HepG2 (cell line): ENCODE data around the gene LAMTOR1. TPM values are rescaled to one million over a fixed set of nuclear protein-coding genes. Genes with fewer than 3 reads are reported as not detected.

Experiments used
- CCDC6 ChIP-seq: sonication (generic); formaldehyde crosslinking; IDR thresholded peaks from 2 replicates; pipeline ENCODE4 v1.8.1; 2022; ENCODE audit warnings: mild to moderate bottlenecking, missing genetic modification reagents, moderate library complexity
- CEBPB ChIP-seq: IDR thresholded peaks from 2 replicates; pipeline ENCODE4 v1.6.1; 2011; ENCODE audit warnings: low read depth, low read length, improper control_type of control experiment, borderline replicate concordance
- E2F5 ChIP-seq: sonication (generic); formaldehyde crosslinking; conservative IDR thresholded peaks from 2 replicates; pipeline ENCODE4 v1.4.0; 2020; ENCODE audit warnings: missing genetic modification reagents
- FOXA1 ChIP-seq, 2 experiments: fragments of 450-650 bp in 1 of 2; sonication (generic) in 1 of 2; formaldehyde crosslinking in 1 of 2; IDR thresholded peaks; 2 replicates each; pipeline versions ENCODE4 v1.4.0 to v1.6.1; 2016 to 2020; ENCODE audit warnings: missing genetic modification reagents in 1 of 2
- KMT2B ChIP-seq: IDR thresholded peaks from 2 replicates; pipeline ENCODE4 v1.6.1; 2016; ENCODE audit warnings: missing genetic modification reagents, missing compliant biosample characterization
- MIER2 ChIP-seq: IDR thresholded peaks from 2 replicates; pipeline ENCODE4 v1.6.1; 2016; ENCODE audit warnings: missing biosample characterization, missing genetic modification reagents
- PHF5A ChIP-seq: IDR thresholded peaks from one replicate; pipeline ENCODE4 v1.6.1; 2018; ENCODE audit warnings: low read depth, missing genetic modification reagents; ENCODE audit not compliant: unreplicated experiment
- RARA ChIP-seq: IDR thresholded peaks from 2 replicates; pipeline ENCODE4 v1.6.1; 2016; ENCODE audit warnings: missing genetic modification reagents, missing compliant biosample characterization
- RBAK ChIP-seq: sonication (generic); formaldehyde crosslinking; IDR thresholded peaks from 2 replicates; pipeline ENCODE4 v1.5.1; 2020; ENCODE audit warnings: mild to moderate bottlenecking, missing genetic modification reagents
- RERE ChIP-seq: IDR thresholded peaks from 2 replicates; pipeline ENCODE4 v1.6.1; 2016; ENCODE audit warnings: low read depth, missing genetic modification reagents, missing compliant biosample characterization
- SIN3B ChIP-seq: fragments of 150-350 bp; IDR thresholded peaks from 2 replicates; pipeline ENCODE4 v1.6.1; 2014; ENCODE audit warnings: low read length
- SP5 ChIP-seq: IDR thresholded peaks from 2 replicates; pipeline ENCODE4 v1.6.1; 2016; ENCODE audit warnings: low read depth, borderline replicate concordance
- TIGD3 ChIP-seq: sonication (generic); formaldehyde crosslinking; IDR thresholded peaks from 2 replicates; pipeline ENCODE4 v1.5.1; 2020; ENCODE audit warnings: mild to moderate bottlenecking, missing genetic modification reagents, borderline replicate concordance
- ZFP91 ChIP-seq: sonication (generic); formaldehyde crosslinking; IDR thresholded peaks from 2 replicates; pipeline ENCODE4 v1.9.0; 2022; ENCODE audit warnings: missing genetic modification reagents, mild to moderate bottlenecking, borderline replicate concordance
- ZNF570 ChIP-seq: sonication (generic); formaldehyde crosslinking; IDR thresholded peaks from 2 replicates; pipeline ENCODE4 v1.4.0; 2020; ENCODE audit warnings: mild to moderate bottlenecking, missing genetic modification reagents, borderline replicate concordance
- ZNF605 ChIP-seq: sonication (generic); formaldehyde crosslinking; IDR thresholded peaks from 2 replicates; pipeline ENCODE4 v1.8.0; 2022; ENCODE audit warnings: mild to moderate bottlenecking, missing genetic modification reagents
- ZNF619 ChIP-seq: sonication (generic); formaldehyde crosslinking; IDR thresholded peaks from 2 replicates; pipeline ENCODE4 v1.4.0; 2020; ENCODE audit warnings: mild to moderate bottlenecking, missing genetic modification reagents
- ZNF784 ChIP-seq: sonication (generic); formaldehyde crosslinking; IDR thresholded peaks from 2 replicates; pipeline ENCODE4 v1.5.1; 2020; ENCODE audit warnings: missing genetic modification reagents, mild to moderate bottlenecking, borderline replicate concordance
- polyA plus RNA-seq, 8 experiments: library from polyadenylated mRNA; depleted of rRNA in 3 of 8; stranded (reverse) in 7 of 8; unstranded in 1 of 8; fragments of >200 nt; fragmentation: Illumina TruSeq in 4 of 8; extraction: Trizol in 4 of 8; gene quantifications; 2 replicates each; pipeline versions ENCODE4 v1.2.1 to v1.2.3, GENCODE V29; 2011 to 2016; ENCODE audit warnings: low read depth in 4 of 8, missing spikeins in 1 of 8, mixed read lengths in 1 of 8; ENCODE audit not compliant: insufficient read depth in 1 of 8
- total RNA-seq, 5 experiments: library from RNA; depleted of rRNA; stranded (reverse); fragments of >200 nt; fragmentation: Illumina TruSeq; extraction: Trizol; gene quantifications; 2 replicates each; pipeline ENCODE4 v1.2.3, GENCODE V29; 2016; ENCODE audit warnings: low read depth in 1 of 5

Gene LAMTOR1
- total and polyA plus RNA-seq, 2 of the 13 experiments (the other 11 are each of a cell fraction or from before 2014, with no cell fraction given): 60.4 to 66.0 TPM

GRCh38 chr11:72112143-72112977, 9.3 kb upstream of the LAMTOR1 start, which contains the start of gene ANAPC15 (continued):
- TF ChIP-seq ZNF605 (peak; percentile 81), TIGD3 (CRISPR knock-in tag) (no peak), RARA (0 out of 2 replicates have a peak, but pooled peaks have one; percentile 18), CEBPB (0 out of 2 replicates have a peak, but pooled peaks have one; percentile 23), ZNF619 (no peak), MIER2 (peak; percentile 73), RERE (CRISPR knock-in tag) (no peak), FOXA1 (IDR thresholded peaks at IDR 0.05) (no peak), FOXA1 (CRISPR knock-in tag; IDR thresholded peaks at IDR 0.05) (peak; percentile 61), ZNF570 (CRISPR knock-in tag) (no peak), E2F5 (0 out of 2 replicates have a peak, but pooled peaks have one; percentile 53), RBAK (no peak), ZFP91 (peak; percentile 55), CCDC6 (peak; percentile 68; the same call in 1 of the 2 replicates), ZNF784 (CRISPR knock-in tag) (no peak), SP5 (peak; percentile 81), PHF5A (CRISPR knock-in tag) (peak; percentile 22), SIN3B (no peak; the same call in 1 of the 2 replicates), KMT2B (peak; percentile 75; the same call in 1 of the 2 replicates)
